OCI-LY3 (cell line): ENCODE data around the gene MRNIP.

Experiments used
- H2AFZ ChIP-seq: fragments of 200-600, 300-600 bp; shearing (Covaris generic); 2 replicates; pipeline ENCODE4 v1.6.0; 2014; ENCODE audit warnings: antibody characterized with exemption, low read depth, low read length
- H3K27ac ChIP-seq: fragments of 200-600, 300-600 bp; sonication (generic); 2 replicates; pipeline ENCODE4 v1.5.1; 2014; ENCODE audit warnings: mild to moderate bottlenecking, low read length, moderate library complexity, mixed read lengths
- H3K27me3 ChIP-seq: fragments of 200-600, 300-600 bp; sonication (generic); 2 replicates; pipeline ENCODE4 v1.6.1; 2014; ENCODE audit warnings: low read depth, low read length, mixed read lengths
- H3K36me3 ChIP-seq: fragments of 200-600, 300-600 bp; sonication (generic); replicated peaks from 2 replicates; pipeline ENCODE3; 2014; ENCODE audit warnings: low read depth, low read length, mixed read lengths
- H3K4me1 ChIP-seq: fragments of 300-600, 200-600 bp; sonication (generic); 2 replicates; pipeline ENCODE4 v1.6.1; 2014; ENCODE audit warnings: low read length, mixed read lengths
- H3K4me2 ChIP-seq: fragments of 200-600, 300-600 bp; sonication (generic); 2 replicates; pipeline ENCODE4 v1.6.1; 2014; ENCODE audit warnings: low read length, mixed read lengths
- H3K4me3 ChIP-seq: fragments of 300-600, 200-600 bp; sonication (generic); 2 replicates; pipeline ENCODE4 v1.5.1; 2014; ENCODE audit warnings: antibody characterized with exemption, mild to moderate bottlenecking, low read length, moderate library complexity
- H3K79me2 ChIP-seq: fragments of 300-600, 200-600 bp; shearing (Covaris generic); 2 replicates; pipeline ENCODE4 v1.6.1; 2014; ENCODE audit warnings: mild to moderate bottlenecking, low read length, mixed read lengths
- H3K9ac ChIP-seq: fragments of 300-600, 200-600 bp; shearing (Covaris generic); 2 replicates; pipeline ENCODE4 v1.6.0; 2014; ENCODE audit warnings: mild to moderate bottlenecking, low read length, moderate library complexity
- H3K9me3 ChIP-seq: fragments of 200-600, 300-600 bp; shearing (Covaris generic); 2 replicates; pipeline ENCODE4 v1.6.1; 2014; ENCODE audit warnings: low read length, mixed read lengths; ENCODE audit not compliant: insufficient read depth
- H4K20me1 ChIP-seq: fragments of 200-600, 300-600 bp; sonication (generic); 2 replicates; pipeline ENCODE4 v1.6.1; 2016; ENCODE audit warnings: low read length, mixed read lengths; ENCODE audit not compliant: insufficient read depth
- CTCF ChIP-seq: fragments of 200-600, 300-600 bp; sonication (generic); IDR thresholded peaks from 2 replicates; pipeline ENCODE4 v1.5.1; 2014; ENCODE audit warnings: antibody characterized with exemption, low read length, low read depth
- EZH2phosphoT487 ChIP-seq: fragments of 200-600 bp; shearing (Covaris generic); IDR thresholded peaks from 2 replicates; pipeline ENCODE4 v1.6.1; 2018; ENCODE audit warnings: antibody characterized with exemption, mixed run types, low read depth

Gene MRNIP

GRCh38 chr5:179895861-179896260, 37.2 kb upstream of the MRNIP start:
- no peaks in the 10 kb centered on the region for H3K27me3 ChIP-seq
- peaks cover 5% of the 10 kb centered on the region for H4K20me1 ChIP-seq
- TF ChIP-seq CTCF (no peak), EZH2phosphoT487 (no peak)
- H3K9me3 ChIP-seq, result no peaks in the 10 kb centered on the region
- H2AFZ ChIP-seq, result no peak overlapping the region
- no peak overlapping the region for H3K9ac ChIP-seq
- no peak overlapping the region for H3K27ac ChIP-seq
- no peak overlapping the region for H3K4me2 ChIP-seq
- peaks cover 3% of the 10 kb centered on the region; the same call in 1 of the 2 replicates for H3K79me2 ChIP-seq
- H3K4me3 ChIP-seq, result no peak overlapping the region
- peaks cover 66% of the 10 kb centered on the region for H3K36me3 ChIP-seq
- no peaks in the 10 kb centered on the region for H3K4me1 ChIP-seq

- H3K4me2 ChIP-seq, result no peak overlapping the region
- no peak overlapping the region for H3K9ac ChIP-seq
- no peak for TF ChIP-seq CTCF
- TF ChIP-seq EZH2phosphoT487, result no peak
- H3K27me3 ChIP-seq, result no peaks in the 10 kb centered on the region
- no peak overlapping the region for H2AFZ ChIP-seq
- H4K20me1 ChIP-seq, result no peaks in the 10 kb centered on the region
- no peaks in the 10 kb centered on the region for H3K4me1 ChIP-seq
- H3K9me3 ChIP-seq, result no peaks in the 10 kb centered on the region
- peaks cover 73% of the 10 kb centered on the region for H3K36me3 ChIP-seq
- no peak overlapping the region for H3K27ac ChIP-seq
- no peaks in the 10 kb centered on the region for H3K79me2 ChIP-seq
- H3K4me3 ChIP-seq, result no peak overlapping the region
Measured at GRCh38 chr5:179893958-179894895, 35.6 kb upstream of the MRNIP start.

- Histone ChIP-seq H3K36me3 (peaks cover 71% of the 10 kb centered on the region), H3K9ac (no peak overlapping the region), H3K4me2 (no peak overlapping the region), H3K9me3 (no peaks in the 10 kb centered on the region), H4K20me1 (no peaks in the 10 kb centered on the region), H3K27ac (no peak overlapping the region), H3K27me3 (no peaks in the 10 kb centered on the region), H2AFZ (no peak overlapping the region), H3K79me2 (no peaks in the 10 kb centered on the region), H3K4me3 (no peak overlapping the region), H3K4me1 (no peaks in the 10 kb centered on the region)
- no peak for TF ChIP-seq EZH2phosphoT487
- TF ChIP-seq CTCF, result no peak
Measured at GRCh38 chr5:179893076-179893957, 34.7 kb upstream of the MRNIP start.

GRCh38 chr5:179892255-179892654, 33.6 kb upstream of the MRNIP start:
- H3K4me1 ChIP-seq, result no peaks in the 10 kb centered on the region
- no peaks in the 10 kb centered on the region for H3K27me3 ChIP-seq
- TF ChIP-seq CTCF, result 0 out of 2 replicates have a peak, but pooled peaks have one; percentile 7
- no peak for TF ChIP-seq EZH2phosphoT487
- H2AFZ ChIP-seq, result no peak overlapping the region
- H3K4me2 ChIP-seq, result no peak overlapping the region
- H3K79me2 ChIP-seq, result no peaks in the 10 kb centered on the region
- no peak overlapping the region for H3K4me3 ChIP-seq
- H3K9me3 ChIP-seq, result no peaks in the 10 kb centered on the region
- no peaks in the 10 kb centered on the region for H4K20me1 ChIP-seq
- peaks cover 76% of the 10 kb centered on the region for H3K36me3 ChIP-seq
- no peak overlapping the region for H3K27ac ChIP-seq
- H3K9ac ChIP-seq, result no peak overlapping the region
